Effector CD8-positive, alpha-beta T cell (primary cell): Measurements from ENCODE around the gene CCDC107.

Source experiments
- DNase-seq: peaks from one replicate; lab custom pipeline; 2025; lab: John Stamatoyannopoulos, UW

Gene CCDC107

GRCh38 chr9:35660966-35661415 lies 2.9 kb downstream of the CCDC107 start:
- DNase-seq, result no peak

GRCh38 chr9:35661756-35662350 lies 3.8 kb downstream of the CCDC107 start:
- peak; percentile 13 for DNase-seq

GRCh38 chr9:35662437-35662836 lies 4.3 kb downstream of the CCDC107 start:
- DNase-seq, result no peak

- peak; percentile 50 for DNase-seq
These were observed 6.7 kb downstream of the CCDC107 start, which contains the start of gene ARHGEF39 for GRCh38 chr9:35664531-35665470. Gene ARHGEF39, minus strand, starts transcription at chr9:35665195. Its CDS starts 26 bp downstream, at chr9:35665169.

GRCh38 chr9:35665471-35665818 lies 7.4 kb downstream of the CCDC107 start:
- DNase-seq, result no peak

- no peak for DNase-seq
These were observed 8.0 kb downstream of the CCDC107 start for GRCh38 chr9:35666045-35666444.

- no peak for DNase-seq
These were observed 8.5 kb downstream of the CCDC107 start for GRCh38 chr9:35666549-35666948.

GRCh38 chr9:35667939-35668338 lies 9.8 kb downstream of the CCDC107 start:
- DNase-seq, result no peak

GRCh38 chr9:35669331-35670145 lies 11.4 kb downstream of the CCDC107 start:
- DNase-seq, result no peak

- DNase-seq, result no peak
These were observed 15.3 kb downstream of the CCDC107 start, which contains the start of gene CA9 for GRCh38 chr9:35673132-35674024. Gene CA9, plus strand, starts transcription at chr9:35673928. Its CDS starts 32 bp downstream, at chr9:35673960.

GRCh38 chr9:35674025-35674361 lies 15.9 kb downstream of the CCDC107 start:
- no peak for DNase-seq

GRCh38 chr9:35675204-35675603 lies 17.1 kb downstream of the CCDC107 start:
- DNase-seq, result no peak

- peak; percentile 53 for DNase-seq
These were observed 17.8 kb downstream of the CCDC107 start for GRCh38 chr9:35675732-35676392.

GRCh38 chr9:35679091-35679490 lies 21.0 kb downstream of the CCDC107 start:
- DNase-seq, result no peak

- no peak for DNase-seq
These were observed 21.8 kb downstream of the CCDC107 start for GRCh38 chr9:35679766-35680330.

- DNase-seq, result no peak
These were observed 22.4 kb downstream of the CCDC107 start for GRCh38 chr9:35680331-35681105.

GRCh38 chr9:35681341-35682002 lies 23.4 kb downstream of the CCDC107 start:
- DNase-seq, result no peak

- DNase-seq, result no peak
These were observed 24.0 kb downstream of the CCDC107 start for GRCh38 chr9:35682051-35682450.
